GM19328 (cell line): ENCODE data around the gene DUSP1.

Experiments used
- ATAC-seq: cut with Tn5 transposase; IDR thresholded peaks from one replicate; pipeline ENCODE4 v1.9.1; 2021; ENCODE audit warnings: mild to moderate bottlenecking, moderate library complexity; ENCODE audit not compliant: unreplicated experiment

Gene DUSP1

DNA sequence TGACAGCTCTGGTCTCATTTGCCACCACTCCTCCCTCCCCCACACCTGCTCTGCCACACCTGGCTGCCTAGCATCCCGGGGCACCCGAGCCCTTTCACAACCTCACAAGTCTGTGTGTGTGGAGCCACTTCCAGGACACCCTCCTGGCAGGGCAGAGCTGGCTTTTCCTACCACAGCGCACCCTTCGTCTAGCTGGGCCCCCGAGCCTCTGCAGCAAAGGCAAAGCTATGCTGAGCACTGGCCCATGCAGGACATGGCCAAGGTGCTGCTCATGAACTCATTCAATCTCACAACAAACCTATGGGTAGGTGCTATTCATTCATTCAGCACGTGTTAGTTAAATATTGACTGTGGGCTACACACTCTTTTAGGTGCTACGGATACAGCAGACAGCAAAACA is 43.4 kb downstream of the DUSP1 start:
- ATAC-seq: no peak

DNA sequence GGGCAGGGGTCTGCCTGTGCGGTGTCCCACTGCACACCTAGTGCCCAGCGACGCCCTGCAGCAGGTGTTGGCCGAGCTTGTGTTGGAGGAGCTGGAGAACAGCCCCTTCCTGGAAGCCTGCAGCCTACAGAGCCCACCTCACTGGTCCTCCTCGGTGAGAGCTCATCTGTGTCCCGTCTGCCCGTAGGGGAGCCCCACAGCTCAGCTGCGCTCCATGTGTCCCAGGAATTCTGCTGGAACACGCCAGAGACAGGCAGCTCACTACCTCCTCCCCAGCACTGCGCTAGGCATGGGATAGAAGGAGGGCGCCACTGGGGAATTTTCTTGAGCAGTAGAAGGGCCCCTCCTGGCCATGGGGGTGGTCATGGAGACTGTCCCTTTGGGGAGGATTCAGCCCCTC is 44.0 kb downstream of the DUSP1 start:
- ATAC-seq: no peak

GRCh38 chr5:172725785-172726184 is 45.2 kb downstream of the DUSP1 start:
- no peak for ATAC-seq

- ATAC-seq: no peak
These were observed 45.7 kb downstream of the DUSP1 start for GRCh38 chr5:172725273-172725672.

GRCh38 chr5:172724242-172725183 is 46.5 kb downstream of the DUSP1 start:
- ATAC-seq: no peak

DNA sequence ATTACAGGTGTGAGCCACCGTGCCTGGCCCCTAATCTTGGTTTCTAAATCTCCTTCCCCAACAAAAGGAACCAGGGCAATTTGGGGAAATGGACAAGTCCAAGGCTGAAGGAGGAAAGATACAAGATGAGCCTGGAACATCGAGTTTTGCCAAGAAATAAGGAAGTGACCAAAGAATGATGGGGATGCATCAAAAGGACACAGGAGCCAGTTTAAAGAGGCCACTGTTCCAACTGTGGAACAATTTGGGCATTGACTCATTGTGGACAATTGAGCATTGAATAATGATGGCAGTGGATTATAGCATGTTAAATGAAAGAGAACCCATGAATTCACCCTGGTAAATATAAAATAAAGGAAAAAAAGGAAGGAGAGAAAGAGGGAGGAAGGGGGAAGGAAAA is 47.5 kb downstream of the DUSP1 start:
- no peak for ATAC-seq

GRCh38 chr5:172722327-172722815 is 48.6 kb downstream of the DUSP1 start:
- ATAC-seq: no peak

DNA sequence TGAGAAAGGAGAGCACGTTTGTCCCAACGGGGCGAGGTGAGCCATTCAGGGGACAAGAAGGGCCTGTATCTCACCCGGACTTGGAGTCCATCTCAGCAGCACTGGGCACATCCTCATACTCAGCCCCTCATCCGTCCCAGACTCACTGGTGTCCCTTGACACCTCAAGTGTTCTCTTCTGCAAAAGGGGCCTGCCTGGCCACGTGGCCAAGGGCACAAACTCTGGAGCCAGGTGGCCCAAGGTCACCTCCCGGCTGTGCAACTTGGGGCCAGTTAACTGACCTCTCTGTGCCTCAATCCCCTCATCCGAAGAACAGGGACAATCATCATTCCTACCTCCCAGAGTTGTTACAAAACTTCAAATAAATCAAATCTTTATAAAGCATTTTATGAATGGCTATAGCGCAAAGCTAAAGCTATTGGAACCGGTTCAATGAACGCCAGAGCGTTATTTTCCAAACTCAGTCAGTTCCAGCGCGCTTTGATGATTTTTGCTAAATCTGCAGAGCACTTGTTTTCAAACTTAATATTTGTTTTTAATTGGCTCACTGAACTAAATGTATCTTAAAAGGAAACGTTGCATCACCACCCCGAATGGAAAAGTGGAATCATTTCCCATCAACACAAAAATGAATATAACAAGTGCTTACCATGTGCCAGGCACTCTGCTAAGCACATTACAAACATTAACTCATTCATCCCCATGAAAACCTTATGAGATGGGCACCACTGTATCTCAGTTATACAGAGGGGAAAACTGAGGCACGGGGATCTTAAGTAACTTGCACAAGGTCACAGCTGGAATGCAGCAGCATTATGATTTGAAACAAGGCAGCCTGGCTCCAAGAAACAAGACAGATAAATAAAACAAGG is 49.3 kb downstream of the DUSP1 start:
- no peak for ATAC-seq

- no peak for ATAC-seq
These were observed 50.3 kb downstream of the DUSP1 start for GRCh38 chr5:172720655-172721054.

- ATAC-seq: no peak
These were observed 51.8 kb downstream of the DUSP1 start for GRCh38 chr5:172719211-172719610.

- ATAC-seq: no peak
These were observed 52.4 kb downstream of the DUSP1 start for GRCh38 chr5:172718527-172719114.
